SH-SY5Y (cell line): Measurements from ENCODE around the gene NUP133.
A peak's percentile ranks its signal among the peaks of the same experiment; 100 is the strongest.

Experiments
- GATA2 ChIP-seq: IDR thresholded peaks from 2 replicates; pipeline ENCODE4 v1.6.1; 2011; ENCODE audit warnings: mild to moderate bottlenecking, low read depth, low read length
- GATA3 ChIP-seq: IDR thresholded peaks from 2 replicates; pipeline ENCODE4 v1.6.1; 2011; ENCODE audit warnings: low read depth, mild to moderate bottlenecking, low read length, moderate library complexity

NUP133 gene

DNA sequence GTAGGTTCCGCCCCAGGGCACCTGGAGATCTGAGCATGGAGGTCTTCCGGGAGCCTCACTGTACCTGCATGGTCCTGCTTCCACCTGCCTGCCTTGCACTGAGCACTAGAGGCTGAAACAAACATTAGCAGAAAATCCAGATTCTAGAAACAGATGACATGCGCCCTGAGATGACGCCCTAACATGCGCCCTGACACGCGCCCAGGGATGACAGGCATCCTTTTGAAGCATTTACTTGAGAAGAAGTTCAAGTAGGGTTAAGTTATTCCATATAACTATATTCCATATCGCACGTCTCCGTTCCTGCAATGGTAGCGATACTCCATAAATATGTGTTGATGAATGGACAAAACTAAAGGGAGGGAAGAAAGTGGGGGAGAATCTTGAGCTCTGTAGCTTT lies 87.9 kb downstream of the NUP133 start:
- TF ChIP-seq GATA3 (no peak), GATA2 (no peak)

DNA sequence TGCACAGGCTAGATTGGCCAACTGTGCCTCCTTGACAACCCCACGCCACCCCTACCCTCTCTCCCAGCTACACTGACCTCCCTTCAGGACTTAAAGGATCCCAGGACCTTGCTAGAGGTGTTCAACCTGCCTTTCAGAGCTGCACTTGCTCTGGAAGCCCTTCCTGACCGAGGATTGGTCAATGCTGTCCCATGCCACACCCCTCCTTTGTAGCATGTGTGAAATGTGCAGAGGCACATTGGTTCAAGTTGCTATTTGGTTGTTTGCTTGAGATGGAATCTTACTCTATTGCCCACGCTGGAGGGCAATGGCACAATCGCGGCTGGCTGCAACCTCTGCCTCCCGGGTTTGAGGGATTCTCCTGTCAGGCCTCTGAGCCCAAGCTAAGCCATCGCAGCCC lies 96.1 kb downstream of the NUP133 start:
- no peak for TF ChIP-seq GATA3

DNA sequence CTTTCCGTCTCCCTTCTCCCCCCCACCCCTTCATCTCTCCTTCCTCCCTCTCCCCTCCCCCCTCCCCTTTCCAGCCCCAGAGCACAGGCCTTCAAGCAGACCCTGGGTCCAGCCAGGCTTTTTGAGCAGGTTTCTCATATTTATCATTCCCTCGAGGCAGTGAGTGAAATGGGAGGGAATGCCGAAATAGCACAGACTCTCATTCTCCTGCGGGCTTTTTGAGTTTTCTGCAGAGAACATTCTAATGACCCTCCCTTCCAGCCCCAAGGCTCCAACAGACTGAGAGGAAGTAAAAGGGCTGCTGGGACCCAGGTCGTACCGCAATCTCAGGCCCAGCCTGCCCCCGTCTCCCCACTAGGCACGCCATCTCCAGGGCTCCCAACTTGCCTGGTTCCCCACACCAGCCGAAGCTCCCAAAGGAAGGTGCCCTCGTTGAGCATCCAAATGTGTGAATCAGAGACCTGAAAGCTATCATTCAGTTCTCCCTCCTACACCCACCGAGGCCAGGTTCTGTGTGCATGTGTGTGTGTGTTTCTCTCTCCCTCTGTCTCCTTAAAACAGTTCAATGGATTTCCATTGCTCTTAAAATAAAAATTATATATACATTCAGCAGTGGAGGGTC lies 96.6 kb downstream of the NUP133 start:
- TF ChIP-seq GATA3 = no peak

DNA sequence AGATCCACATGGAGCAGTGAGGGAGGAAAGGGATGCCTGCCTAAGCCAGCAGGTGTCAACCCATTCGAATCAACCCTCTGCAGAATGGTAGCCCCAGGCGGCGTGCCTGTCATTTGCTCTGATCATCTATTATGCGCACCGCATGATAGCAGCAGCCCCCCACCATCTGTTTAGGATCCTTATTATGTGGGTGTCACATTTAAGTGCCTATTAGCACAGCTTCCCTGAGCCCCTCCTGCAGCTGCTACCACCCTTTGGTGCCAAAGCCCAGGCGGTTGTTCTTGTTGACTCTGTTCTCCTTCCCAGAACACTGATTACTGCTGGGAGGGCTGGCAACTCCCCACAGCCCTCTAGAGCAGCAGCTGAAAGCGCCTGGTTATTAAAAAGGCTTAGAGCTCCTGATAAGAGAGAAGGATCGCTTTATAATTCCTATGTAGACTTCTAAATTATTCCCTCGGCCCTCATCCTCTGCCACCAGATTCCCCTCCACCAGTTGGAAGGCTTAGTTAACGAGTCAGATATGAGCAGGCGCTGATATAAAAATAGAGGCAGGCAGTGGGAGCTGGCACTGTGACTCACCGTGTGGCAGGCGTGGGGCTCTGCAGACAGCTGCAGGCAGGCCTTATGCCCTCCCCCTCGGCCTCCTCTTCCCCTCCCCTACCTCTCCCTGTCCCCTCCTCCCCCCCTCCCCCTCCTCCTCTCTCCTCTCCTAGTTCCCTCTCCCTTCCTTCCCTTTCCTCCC lies 97.3 kb downstream of the NUP133 start:
- TF ChIP-seq GATA3 = no peak
- TF ChIP-seq GATA2 = peak; percentile 64

DNA sequence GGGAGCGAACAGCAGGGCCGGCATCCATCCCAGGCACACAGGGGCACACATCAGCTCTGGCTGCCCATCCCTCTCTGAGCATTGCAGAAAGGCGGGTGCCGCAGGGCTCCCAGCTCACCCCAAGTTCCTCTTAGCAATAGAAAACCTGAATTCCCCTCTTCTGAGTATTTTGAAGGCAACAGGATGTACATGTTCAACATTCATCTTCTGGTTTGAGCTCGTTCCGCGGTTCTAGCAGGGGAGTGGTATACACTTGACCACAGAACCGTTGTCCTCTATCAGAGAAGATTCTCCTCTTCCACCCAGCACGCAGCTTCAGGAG lies 97.8 kb downstream of the NUP133 start:
- TF ChIP-seq GATA2 (no peak), GATA3 (no peak)

DNA sequence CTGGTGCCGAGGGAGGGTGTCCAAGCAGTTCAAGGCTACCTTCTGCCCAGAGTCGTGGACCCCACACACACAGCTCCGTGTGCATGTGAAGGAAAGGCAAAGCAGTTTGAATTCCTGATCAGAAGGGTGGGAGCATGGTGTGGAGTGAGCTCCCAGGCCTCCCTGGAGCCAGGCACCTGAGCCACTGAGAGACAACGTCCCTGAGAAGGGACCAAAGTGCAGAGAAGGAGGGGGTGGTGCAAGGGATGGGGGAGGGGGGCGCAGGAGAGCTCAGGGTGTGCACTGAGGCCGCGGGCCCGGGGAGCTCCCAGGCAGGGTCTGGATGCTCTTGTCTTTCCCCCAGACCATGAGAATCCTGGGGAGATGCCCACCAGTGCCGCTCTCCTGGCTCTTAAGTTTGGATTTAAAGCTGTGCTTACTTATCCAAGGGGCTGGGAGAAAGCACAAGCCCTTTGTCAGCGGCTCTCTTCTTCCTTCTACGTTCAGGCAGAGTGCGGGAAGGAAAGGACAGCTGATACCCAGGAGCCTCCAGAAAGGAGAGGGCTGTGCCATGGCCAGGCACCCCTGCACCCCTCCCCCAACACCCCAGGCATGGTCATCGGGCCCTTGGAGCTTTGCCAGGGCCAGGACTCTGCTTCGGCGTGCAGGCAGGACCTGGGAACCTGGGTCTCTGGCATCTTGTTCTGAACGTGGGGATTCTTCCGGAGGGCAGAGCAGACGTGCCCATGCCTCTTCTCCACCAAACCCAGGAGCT lies 98.3 kb downstream of the NUP133 start:
- no peak for TF ChIP-seq GATA3

DNA sequence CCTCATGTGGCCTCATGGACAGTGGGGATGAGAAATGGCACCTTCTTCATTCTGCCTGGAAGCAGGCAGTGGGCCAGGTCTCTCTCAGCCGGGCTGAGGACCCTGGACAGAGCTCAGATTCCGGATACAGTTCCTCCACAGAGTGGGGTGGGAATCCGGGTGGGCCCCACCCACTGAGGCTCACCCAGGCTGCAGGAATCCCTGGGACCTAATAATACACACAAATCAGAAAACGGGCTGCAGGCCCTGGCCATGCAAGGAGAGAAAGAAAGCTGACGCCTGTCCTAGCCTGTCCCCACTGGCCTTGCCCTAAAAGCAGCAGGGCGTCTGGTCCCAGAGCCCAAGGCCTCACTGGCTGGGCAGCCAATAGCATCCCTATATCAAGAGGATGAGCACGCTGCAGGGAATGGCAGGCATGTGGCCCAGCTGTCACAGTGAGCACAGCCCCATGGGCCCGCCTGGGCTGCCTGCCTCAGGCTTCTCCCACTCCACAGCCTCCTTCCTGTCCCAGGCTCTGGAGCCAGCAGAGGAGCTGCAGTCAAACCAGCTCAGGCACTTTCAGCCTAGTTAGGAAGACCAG lies 99.6 kb downstream of the NUP133 start:
- no peak for TF ChIP-seq GATA2
- TF ChIP-seq GATA3 = no peak

DNA sequence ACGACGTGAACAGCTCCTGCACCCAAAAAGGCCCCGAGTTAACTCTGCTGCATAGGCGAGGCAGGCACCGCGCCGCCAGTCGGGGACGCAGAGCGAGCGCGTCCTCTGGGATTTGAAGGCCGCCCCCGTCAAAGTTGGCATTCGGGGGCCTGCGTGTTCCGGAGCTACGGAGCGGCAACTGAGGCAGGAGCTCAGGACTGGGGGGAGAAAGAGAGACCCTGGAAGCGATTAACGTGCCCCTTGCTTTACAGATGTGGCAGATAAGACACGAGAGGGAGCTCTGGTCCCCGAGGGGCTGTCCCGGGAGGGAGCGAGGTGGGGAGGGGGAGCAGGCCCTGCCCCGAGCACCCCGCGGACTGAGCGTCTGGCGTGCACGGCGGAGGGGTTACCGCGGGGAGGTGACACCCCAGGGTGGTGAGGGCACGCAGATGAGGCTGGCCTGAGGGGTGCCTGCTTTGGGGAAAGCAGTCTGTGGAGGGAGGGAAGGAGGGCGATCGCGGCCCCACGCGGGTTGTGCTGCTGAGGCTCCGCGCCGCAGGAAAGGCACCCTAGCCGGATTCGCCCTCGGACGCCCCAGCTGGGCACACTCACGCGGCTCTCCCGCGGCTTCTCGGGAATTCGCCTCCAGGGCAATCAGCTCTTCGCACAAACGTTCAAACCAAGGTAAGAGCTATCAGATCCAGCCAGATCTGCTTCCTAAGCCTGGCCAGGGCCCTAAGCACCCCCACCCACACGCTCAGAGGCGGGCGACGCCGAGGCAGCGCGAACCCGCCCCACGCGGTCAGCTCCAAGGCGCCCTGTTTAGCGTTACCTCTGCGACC lies 100.7 kb downstream of the NUP133 start:
- peak; percentile 64; the same call in 1 of the 2 replicates for TF ChIP-seq GATA2
- no peak for TF ChIP-seq GATA3

DNA sequence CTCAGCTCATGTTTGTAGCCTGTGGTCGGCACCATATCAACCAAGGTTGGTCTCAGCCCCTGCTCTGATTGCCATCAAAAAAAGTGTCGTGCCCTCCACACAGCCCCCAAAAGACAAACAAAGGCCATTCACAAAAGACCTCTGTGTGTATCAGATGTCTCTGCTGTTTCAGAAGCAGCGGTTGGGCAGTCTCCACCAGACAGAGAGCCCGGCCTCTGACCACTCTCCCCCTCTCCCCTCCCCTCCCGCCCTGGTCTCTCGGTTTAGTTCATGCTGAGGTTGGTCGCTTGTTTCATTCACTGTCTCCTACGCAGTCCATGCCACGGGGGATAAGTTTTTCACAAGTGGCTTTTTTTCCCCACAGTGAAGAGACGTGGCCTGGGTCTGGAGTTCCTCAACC lies 101.3 kb downstream of the NUP133 start:
- TF ChIP-seq GATA2 = no peak
- no peak for TF ChIP-seq GATA3

DNA sequence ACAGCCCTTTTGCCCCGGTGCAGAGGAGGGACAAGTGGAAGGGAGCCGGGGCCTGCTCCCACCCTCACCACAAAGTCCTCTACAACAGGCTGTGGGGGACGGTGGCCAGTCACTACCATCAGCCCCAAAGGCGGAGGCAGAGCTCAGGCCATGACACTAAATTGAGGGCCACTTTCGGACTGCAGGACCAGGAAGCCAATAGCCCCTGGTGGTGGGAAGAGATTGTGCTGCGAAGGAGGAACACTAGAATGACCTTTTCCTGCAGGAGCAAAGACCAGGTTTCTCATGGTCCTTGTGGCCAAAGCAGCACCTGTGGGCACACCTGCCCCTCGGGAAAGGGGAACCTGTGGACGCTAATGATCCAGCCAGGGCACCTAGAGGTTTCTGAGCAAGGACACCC lies 104.6 kb downstream of the NUP133 start:
- TF ChIP-seq GATA3 (no peak), GATA2 (no peak)

DNA sequence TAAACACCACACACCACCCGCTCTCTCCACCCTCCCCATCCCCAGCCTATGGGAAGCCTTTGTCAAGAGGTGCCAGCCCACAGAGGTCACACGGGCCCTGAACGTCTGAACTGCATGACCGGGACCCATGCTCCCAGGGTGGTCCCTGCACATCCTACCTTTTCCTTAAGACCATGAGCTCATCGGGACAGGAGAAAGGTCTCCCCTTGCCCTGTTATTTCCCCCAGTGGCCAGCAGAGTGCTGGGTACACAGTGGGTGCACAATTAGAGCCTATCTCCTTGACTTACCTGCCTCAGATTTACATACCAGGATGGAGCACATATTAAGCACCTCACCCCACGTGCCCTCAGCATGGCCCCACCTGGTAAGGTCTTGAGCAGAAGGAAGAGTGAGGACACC lies 105.1 kb downstream of the NUP133 start:
- no peak for TF ChIP-seq GATA3
- TF ChIP-seq GATA2 = no peak

DNA sequence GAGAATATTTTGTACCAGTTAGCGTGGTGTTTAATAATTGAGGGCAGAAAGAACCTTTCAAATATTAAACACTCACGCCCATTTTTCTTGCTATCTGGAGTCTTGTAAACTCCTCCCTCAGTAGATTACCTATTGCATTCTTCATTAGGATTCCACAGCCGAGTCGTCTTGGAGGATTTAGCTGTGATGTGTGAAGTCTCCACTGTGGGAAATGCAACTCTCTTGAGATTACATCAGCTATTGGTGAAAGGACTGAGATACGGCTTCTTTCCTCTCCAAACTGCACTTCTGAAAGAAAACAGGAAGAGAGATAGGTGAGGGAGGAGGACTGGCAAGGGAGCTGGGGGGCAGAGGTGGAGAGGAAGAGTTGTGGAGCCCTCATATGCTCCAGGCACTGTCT lies 110.4 kb downstream of the NUP133 start:
- no peak for TF ChIP-seq GATA3
- no peak for TF ChIP-seq GATA2

DNA sequence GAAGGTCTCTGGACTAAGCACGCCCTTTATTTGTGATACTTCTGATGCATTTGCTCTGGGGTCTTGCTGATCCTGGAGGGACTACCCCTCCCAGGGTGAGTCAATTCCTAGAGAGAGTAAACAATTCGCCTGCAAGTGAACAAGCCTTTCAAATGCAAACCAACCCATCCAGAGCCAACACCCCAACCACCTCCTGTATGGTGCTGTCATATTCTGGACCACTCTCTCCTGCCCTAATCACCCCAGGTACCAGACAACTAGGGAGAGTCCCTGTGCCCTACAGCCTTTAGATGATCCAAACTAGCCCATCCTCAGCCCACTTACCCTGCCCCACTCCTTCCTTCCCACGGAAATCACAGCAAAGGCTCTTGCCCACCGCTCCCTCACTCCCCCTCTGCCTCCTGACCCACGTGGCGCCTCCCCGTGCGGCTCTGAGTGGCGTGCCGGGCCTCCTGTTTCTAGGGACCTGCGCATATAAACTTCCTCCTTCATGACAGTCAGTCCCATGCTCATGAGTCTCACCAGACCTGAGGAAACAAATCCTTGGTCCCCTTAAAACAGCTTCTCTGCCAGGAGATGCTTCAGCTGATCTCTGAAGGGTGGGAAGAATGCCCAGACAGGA lies 111.4 kb downstream of the NUP133 start:
- TF ChIP-seq GATA3 (no peak), GATA2 (no peak)

DNA sequence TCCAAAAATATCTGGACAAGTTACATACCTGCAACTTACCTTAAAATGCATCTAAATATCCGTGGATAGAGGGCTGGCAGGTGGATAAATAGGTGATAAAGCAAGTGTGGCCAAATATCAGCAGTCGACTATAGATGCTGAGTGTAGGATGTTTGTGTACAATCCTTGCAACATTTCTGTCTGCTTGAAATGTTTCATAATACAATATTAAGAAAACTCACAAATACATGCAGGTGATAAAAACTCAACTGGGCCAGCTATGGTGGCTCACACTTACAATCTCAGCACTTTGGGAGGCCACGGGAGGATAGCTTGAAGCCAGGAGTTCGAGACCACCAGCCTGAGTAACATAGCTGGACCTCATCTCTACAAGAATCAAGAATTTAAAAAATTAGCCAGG lies 115.2 kb downstream of the NUP133 start:
- TF ChIP-seq GATA2 = no peak
- no peak for TF ChIP-seq GATA3
